Dermis blood vessel endothelial cell (primary cell): ENCODE results near the gene RASAL1. TPM values are rescaled to one million over a fixed set of nuclear protein-coding genes. Genes with fewer than 3 reads are reported as not detected.

Experiments used
- DNase-seq: peaks from one replicate; pipeline ENCODE4 v3.0.0; 2010
- total RNA-seq: library from RNA; depleted of rRNA; stranded (reverse); fragments of >200 nt; gene quantifications from 2 replicates; pipeline ENCODE4 v1.2.3, GENCODE V29; 2014

The RASAL1 gene
- under 0.01 and 0.05 TPM in 2 replicates for total RNA-seq

GRCh38 chr12:113135178-113136127, at the start of gene RASAL1:
Gene RASAL1 (minus strand): TSS chr12:113135761. CDS start chr12:113135462, 299 bp downstream.
- DNase-seq = peak; percentile 22

- DNase-seq = peak; percentile 93
These were observed 49.3 kb upstream of the RASAL1 start for GRCh38 chr12:113184900-113185179.

- DNase-seq = no peak
These were observed 48.7 kb upstream of the RASAL1 start for GRCh38 chr12:113184098-113184899.

- no peak for DNase-seq
These were observed 47.5 kb upstream of the RASAL1 start for GRCh38 chr12:113183030-113183589.

- no peak for DNase-seq
These were observed 46.4 kb upstream of the RASAL1 start for GRCh38 chr12:113181975-113182374.

- no peak for DNase-seq
These were observed 44.8 kb upstream of the RASAL1 start for GRCh38 chr12:113180333-113180732.

- DNase-seq = no peak
These were observed 43.5 kb upstream of the RASAL1 start for GRCh38 chr12:113179023-113179422.

- peak; percentile 85 for DNase-seq
These were observed 39.2 kb upstream of the RASAL1 start for GRCh38 chr12:113174461-113175384.

GRCh38 chr12:113173081-113173698, 37.6 kb upstream of the RASAL1 start:
- no peak for DNase-seq

- no peak for DNase-seq
These were observed 36.6 kb upstream of the RASAL1 start for GRCh38 chr12:113172185-113172584.

GRCh38 chr12:113171543-113171942, 36.0 kb upstream of the RASAL1 start:
- no peak for DNase-seq

GRCh38 chr12:113170926-113171325, 35.4 kb upstream of the RASAL1 start:
- DNase-seq = no peak

- DNase-seq = no peak
These were observed 34.9 kb upstream of the RASAL1 start for GRCh38 chr12:113170457-113170856.

- DNase-seq = no peak
These were observed 34.1 kb upstream of the RASAL1 start for GRCh38 chr12:113169697-113170096.

GRCh38 chr12:113167868-113168267, 32.3 kb upstream of the RASAL1 start:
- DNase-seq = no peak

- DNase-seq = no peak
These were observed 30.2 kb upstream of the RASAL1 start for GRCh38 chr12:113165521-113166450.

GRCh38 chr12:113164014-113164413, 28.5 kb upstream of the RASAL1 start:
- no peak for DNase-seq

GRCh38 chr12:113163030-113163360, 27.4 kb upstream of the RASAL1 start:
- no peak for DNase-seq

GRCh38 chr12:113162102-113163029, 26.8 kb upstream of the RASAL1 start:
- peak; percentile 34 for DNase-seq
